ENCODE data around the gene PPP2R5A.

- TF ChIP-seq CTCF (IDR thresholded peaks at IDR 0.05) (no peak), EP300 (IDR thresholded peaks at IDR 0.05) (no peak), POLR2AphosphoS5 (IDR thresholded peaks at IDR 0.05) (no peak), POLR2A (IDR thresholded peaks at IDR 0.05) (no peak)
Measured at GRCh38 chr1:212287261-212287895, 2.2 kb downstream of the PPP2R5A start.

Measured in upper lobe of left lung (tissue), 4 donors.